Kidney (tissue), 14 donors: ENCODE measurements around the gene SH2D7. TPM values are rescaled to one million over a fixed set of nuclear protein-coding genes. Genes with fewer than 3 reads are reported as not detected.

Source experiments
- DNase-seq, 5 donors: peaks; one replicate each; pipeline ENCODE4 v3.0.0-alpha.2; 2013 to 2020
- FAIRE-seq: peaks from 2 replicates; lab custom pipeline; 2012; peaks lifted over from hg19 to GRCh38; lab: Jason Lieb, UNC
- H3K27ac ChIP-seq, 2 donors: one replicate each; pipeline ENCODE4 v1.7.0; 2013; ENCODE audit warnings: low read depth in 2 of 2, low read length in 2 of 2, inconsistent platforms in 1 of 2
- H3K27me3 ChIP-seq: one replicate; pipeline ENCODE4 v1.7.1; 2013; ENCODE audit warnings: low read length, inconsistent platforms; ENCODE audit not compliant: control insufficient read depth, insufficient read depth
- H3K36me3 ChIP-seq, 3 donors: one replicate each; pipeline versions ENCODE4 v1.7.0 to v1.7.1; 2013; ENCODE audit warnings: low read length in 3 of 3, control low read depth in 1 of 3, inconsistent platforms in 1 of 3; ENCODE audit not compliant: insufficient read depth in 3 of 3, control insufficient read depth in 2 of 3
- H3K4me1 ChIP-seq, 3 donors: one replicate each; pipeline versions ENCODE4 v1.7.0 to v1.7.1; 2013; ENCODE audit warnings: low read length in 3 of 3, inconsistent platforms in 1 of 3, low read depth in 1 of 3; ENCODE audit not compliant: control insufficient read depth in 2 of 3, insufficient read depth in 2 of 3
- H3K4me3 ChIP-seq, 3 donors: one replicate each; pipeline versions ENCODE4 v1.7.0 to v1.8.1; 2013; ENCODE audit warnings: low read length in 3 of 3, control low read depth in 1 of 3, inconsistent platforms in 1 of 3
- H3K9ac ChIP-seq, 3 donors: one replicate each; pipeline versions ENCODE4 v1.7.0 to v1.7.1; 2013; ENCODE audit warnings: low read length in 3 of 3, control low read depth in 1 of 3, inconsistent platforms in 1 of 3
- H3K9me3 ChIP-seq, 3 donors: one replicate each; pipeline versions ENCODE4 v1.7.0 to v1.7.1; 2013; ENCODE audit warnings: low read length in 3 of 3, control low read depth in 1 of 3, inconsistent platforms in 1 of 3; ENCODE audit not compliant: control insufficient read depth in 2 of 3, insufficient read depth in 1 of 3
- CTCF ChIP-seq: IDR thresholded peaks from 3 replicates; pipeline ENCODE4 v1.5.1; 2012; ENCODE audit warnings: mild to moderate bottlenecking, moderate library complexity, borderline replicate concordance; ENCODE audit not compliant: insufficient read depth; ENCODE audit errors: extremely low read depth
- intact Hi-C: fragments of 100-400 bp; cut with DNase I; formaldehyde crosslinking; loops from one replicate; pipeline ENCODE4 v1.11.1; 2022
- polyA plus RNA-seq: library from polyadenylated mRNA; stranded (reverse); fragments of 350-450 nt; fragmentation: Illumina TruSeq; extraction: RNeasy Lipid Tissue Mini Kit (QIAGEN cat#74804); gene quantifications from one replicate; pipeline ENCODE4 v1.2.3, GENCODE V29; 2014; ENCODE audit warnings: low read depth, low replicate concordance; ENCODE audit not compliant: insufficient read depth
- total RNA-seq: library from RNA; stranded (reverse); fragmentation: NEBNext Ultra II Directional; extraction: Animal tissue kit (Norgen Biotek cat#: 25700); gene quantifications from one replicate; pipeline ENCODE4 v1.2.1, GENCODE V29; 2021
- donor health status: control.
- donor health status: control.
- donor health status: control.
- donor health status: control.
- donor health status: control.
- donor health status: DM: yes; HTN: yes; CAD: no.
- donor health status: Normal renal cell carcinoma (clear cell type).

The SH2D7 gene
- total and polyA plus RNA-seq, 2 donors from 2014 or later, result not detected

GRCh38 chr15:78054966-78055365 lies 37.4 kb upstream of the SH2D7 start:
- Histone ChIP-seq H3K9me3 (no peaks in the 10 kb centered on the region), H3K9ac (no peak overlapping the region), H3K36me3 (peaks cover 0 to 10% (median 0%) of the 10 kb centered on the region in 3 donors), H3K27me3 (no peaks in the 10 kb centered on the region), H3K4me3 (no peak overlapping the region), H3K4me1 (peaks cover 4 to 43% (median 40%) of the 10 kb centered on the region in 3 donors), H3K27ac (no peak overlapping the region)
- intact Hi-C loops, result no loop called here
- DNase-seq (no peak), FAIRE-seq (no peak)
- TF ChIP-seq CTCF, result no peak

GRCh38 chr15:78055919-78056713 lies 36.2 kb upstream of the SH2D7 start:
- no peak overlapping the region for H3K4me3 ChIP-seq
- H3K36me3 ChIP-seq, result peaks cover 0 to 10% (median 0%) of the 10 kb centered on the region in 3 donors
- TF ChIP-seq CTCF, result no peak
- DNase-seq (peak in 1 of 5 donors; percentile 75), FAIRE-seq (no peak)
- peak overlapping the region in 1 of 3 donors; percentile 17 for H3K9ac ChIP-seq
- H3K4me1 ChIP-seq, result peaks cover 0 to 39% (median 34%) of the 10 kb centered on the region in 3 donors
- intact Hi-C loops, result no loop called here
- no peaks in the 10 kb centered on the region for H3K9me3 ChIP-seq
- H3K27ac ChIP-seq, result peak overlapping the region; percentile 70 to 89
- no peaks in the 10 kb centered on the region for H3K27me3 ChIP-seq

- H3K9me3 ChIP-seq, result no peaks in the 10 kb centered on the region
- peak overlapping the region in 1 of 3 donors; percentile 17 for H3K9ac ChIP-seq
- H3K4me1 ChIP-seq, result peaks cover 2 to 33% (median 31%) of the 10 kb centered on the region in 3 donors
- H3K27ac ChIP-seq, result peak overlapping the region; percentile 60 to 89
- no peak for TF ChIP-seq CTCF
- peak in 1 of 5 donors; percentile 51 for DNase-seq
- FAIRE-seq, result no peak
- H3K27me3 ChIP-seq, result no peaks in the 10 kb centered on the region
- peaks cover 0 to 10% (median 0%) of the 10 kb centered on the region in 3 donors for H3K36me3 ChIP-seq
- intact Hi-C loops, result no loop called here
- H3K4me3 ChIP-seq, result no peak overlapping the region
Observed at GRCh38 chr15:78056714-78057269, 35.6 kb upstream of the SH2D7 start.
